Liver (tissue), 9 donors: ENCODE measurements around the gene FUT2. TPM values are rescaled to one million over a fixed set of nuclear protein-coding genes. Genes with fewer than 3 reads are reported as not detected.

ENCODE experiments used
- DNase-seq: peaks from one replicate; pipeline ENCODE4 v3.0.0-alpha.2; 2017; ENCODE audit warnings: low spot score
- H3K27ac ChIP-seq, 2 donors: one replicate each; pipeline ENCODE4 v1.7.0; 2013; ENCODE audit warnings: inconsistent platforms in 2 of 2, low read length in 2 of 2, control low read depth in 1 of 2, low read depth in 1 of 2, mild to moderate bottlenecking in 1 of 2
- H3K27me3 ChIP-seq, 4 donors: one replicate each; pipeline versions ENCODE4 v1.6.1 to v1.7.0; 2013; ENCODE audit warnings: low read length in 3 of 4, inconsistent platforms in 1 of 4, mild to moderate bottlenecking in 1 of 4, moderate library complexity in 1 of 4; ENCODE audit not compliant: control insufficient read depth in 4 of 4, insufficient read depth in 4 of 4
- H3K36me3 ChIP-seq, 4 donors: one replicate each; pipeline versions ENCODE4 v1.6.1 to v1.7.0; 2013; ENCODE audit warnings: low read length in 3 of 4, mild to moderate bottlenecking in 3 of 4, low read depth in 1 of 4, moderate library complexity in 1 of 4; ENCODE audit not compliant: control insufficient read depth in 4 of 4, insufficient read depth in 3 of 4
- H3K4me1 ChIP-seq, 4 donors: one replicate each; pipeline versions ENCODE4 v1.6.1 to v1.7.0; 2013; ENCODE audit warnings: low read length in 3 of 4, mild to moderate bottlenecking in 3 of 4, moderate library complexity in 1 of 4; ENCODE audit not compliant: control insufficient read depth in 4 of 4, insufficient read depth in 4 of 4
- H3K4me3 ChIP-seq, 3 donors: one replicate each; pipeline versions ENCODE4 v1.6.1 to v1.7.0; 2013; ENCODE audit warnings: low read length in 3 of 3, control low read depth in 1 of 3, low read depth in 1 of 3, mild to moderate bottlenecking in 1 of 3
- H3K9ac ChIP-seq, 2 donors: one replicate each; pipeline ENCODE4 v1.7.0; 2013; ENCODE audit warnings: low read length in 2 of 2, mild to moderate bottlenecking in 2 of 2, moderate library complexity in 2 of 2, control low read depth in 1 of 2, low read depth in 1 of 2
- H3K9me3 ChIP-seq, 4 donors: one replicate each; pipeline versions ENCODE4 v1.6.1 to v1.7.0; 2013; ENCODE audit warnings: low read length in 3 of 4; ENCODE audit not compliant: control insufficient read depth in 4 of 4
- CTCF ChIP-seq: fragments of 150-350 bp; IDR thresholded peaks from 2 replicates; pipeline ENCODE4 v1.5.1; 2017; ENCODE audit warnings: improper control_type of control experiment, low read depth, low read length; ENCODE audit not compliant: missing input control
- EGR1 ChIP-seq, 2 donors: IDR thresholded peaks; 2 replicates each; pipeline ENCODE4 v1.6.1; 2016 to 2018; ENCODE audit warnings: antibody characterized with exemption in 2 of 2, low read depth in 2 of 2
- FOXA1 ChIP-seq: IDR thresholded peaks from 2 replicates; pipeline ENCODE4 v1.6.1; 2016; ENCODE audit warnings: antibody characterized with exemption
- GABPA ChIP-seq, 2 donors: IDR thresholded peaks in 1 of 2; conservative IDR thresholded peaks in 1 of 2; 2 replicates each; pipeline ENCODE4 v1.6.1; 2016; ENCODE audit warnings: antibody characterized with exemption in 2 of 2, mild to moderate bottlenecking in 1 of 2, moderate library complexity in 1 of 2
- HNF4A ChIP-seq, 2 donors: conservative IDR thresholded peaks; 2 replicates each; pipeline ENCODE4 v1.6.1; 2016; ENCODE audit warnings: antibody characterized with exemption in 2 of 2, mild to moderate bottlenecking in 2 of 2
- HNF4G ChIP-seq: IDR thresholded peaks from 2 replicates; pipeline ENCODE4 v1.6.1; 2016; ENCODE audit warnings: antibody characterized with exemption
- JUND ChIP-seq, 2 donors: IDR thresholded peaks; 2 replicates each; pipeline ENCODE4 v1.6.1; 2016; ENCODE audit warnings: antibody characterized with exemption in 2 of 2
- MAX ChIP-seq: IDR thresholded peaks from 2 replicates; pipeline ENCODE4 v1.6.1; 2016; ENCODE audit warnings: antibody characterized with exemption
- NR2F2 ChIP-seq: IDR thresholded peaks from 2 replicates; pipeline ENCODE4 v1.6.1; 2016; ENCODE audit warnings: antibody characterized with exemption
- RAD21 ChIP-seq, 2 donors: IDR thresholded peaks; 2 replicates each; pipeline ENCODE4 v1.6.1; 2016; ENCODE audit warnings: antibody characterized with exemption in 2 of 2, mild to moderate bottlenecking in 2 of 2
- REST ChIP-seq: IDR thresholded peaks from 2 replicates; pipeline ENCODE4 v1.6.1; 2016; ENCODE audit warnings: antibody characterized with exemption, mild to moderate bottlenecking
- RXRA ChIP-seq, 2 donors: IDR thresholded peaks; 2 replicates each; pipeline ENCODE4 v1.6.1; 2017 to 2018; ENCODE audit warnings: antibody characterized with exemption in 2 of 2, mild to moderate bottlenecking in 1 of 2
- SP1 ChIP-seq: IDR thresholded peaks from 2 replicates; pipeline ENCODE4 v1.6.1; 2018; ENCODE audit warnings: antibody characterized with exemption, mild to moderate bottlenecking
- TAF1 ChIP-seq: conservative IDR thresholded peaks from 2 replicates; pipeline ENCODE4 v1.6.1; 2016; ENCODE audit warnings: antibody characterized with exemption, mild to moderate bottlenecking
- YY1 ChIP-seq: IDR thresholded peaks from 2 replicates; pipeline ENCODE4 v1.6.1; 2016; ENCODE audit warnings: antibody characterized with exemption, mild to moderate bottlenecking
- ZBTB33 ChIP-seq: IDR thresholded peaks from 2 replicates; pipeline ENCODE4 v1.6.1; 2016; ENCODE audit warnings: antibody characterized with exemption
- WGBS: extraction: QIAGEN DNeasy Blood & Tissue Kit; methylation state at CpG from one replicate; pipeline ENCODE4 v1.1.7; 2013; 5-methylcytosine and 5-hydroxymethylcytosine counted together
- polyA plus RNA-seq, 2 donors: library from polyadenylated mRNA; stranded (reverse) in 1 of 2; unstranded in 1 of 2; fragments of 200-250 nt in 1 of 2; fragments of >200 nt in 1 of 2; fragmentation: Nextera tagmentation in 1 of 2; extraction: Ambion mirVana in 1 of 2; gene quantifications; one replicate each; pipeline versions ENCODE4 v1.2.1 to v1.2.3, GENCODE V29; 2013 to 2015
- total RNA-seq, 2 donors: library from RNA; depleted of rRNA; stranded (reverse); fragments of >200 nt; gene quantifications; one replicate each; pipeline ENCODE4 v1.2.3, GENCODE V29; 2014
- donor health status: healthy.
- donor health status: healthy.
- donor health status: healthy.
- donor health status: healthy.
- donor health status: healthy.

The FUT2 gene
- total and polyA plus RNA-seq, 4 donors = 0.02 to 0.38 (median 0.05) TPM; not detected in 1

GRCh38 chr19:48708471-48708870 lies 12.7 kb downstream of the FUT2 start:
- DNase-seq = no peak
- 81% methylated on average over 11 of the region's 11 CpGs for WGBS
- H3K9me3 ChIP-seq = no peaks in the 10 kb centered on the region
- no peak overlapping the region for H3K27ac ChIP-seq
- no peaks in the 10 kb centered on the region for H3K27me3 ChIP-seq
- TF ChIP-seq RXRA (IDR thresholded peaks at IDR 0.05) (no peak), CTCF (no peak), TAF1 (no peak), NR2F2 (no peak), HNF4G (no peak), SP1 (no peak), HNF4A (conservative IDR thresholded peaks at IDR 0.05) (no peak), REST (no peak), RAD21 (IDR thresholded peaks at IDR 0.05) (no peak), ZBTB33 (no peak), GABPA (IDR thresholded peaks at IDR 0.05 in 1 of 2, conservative IDR thresholded peaks at IDR 0.05 in 1 of 2) (no peak), MAX (no peak), JUND (IDR thresholded peaks at IDR 0.05) (no peak), EGR1 (IDR thresholded peaks at IDR 0.05; ENCODE audit: low read depth in 2 of 2) (no peak)
- H3K36me3 ChIP-seq = no peaks in the 10 kb centered on the region
- peaks cover 0 to 9% (median 6%) of the 10 kb centered on the region in 4 donors for H3K4me1 ChIP-seq
- H3K4me3 ChIP-seq = no peak overlapping the region
- H3K9ac ChIP-seq = no peak overlapping the region

GRCh38 chr19:48711106-48711662 lies 15.4 kb downstream of the FUT2 start:
- Histone ChIP-seq H3K27ac (no peak overlapping the region), H3K9me3 (no peaks in the 10 kb centered on the region), H3K36me3 (no peaks in the 10 kb centered on the region), H3K27me3 (no peaks in the 10 kb centered on the region), H3K4me3 (no peak overlapping the region), H3K4me1 (peaks cover 0 to 24% (median 17%) of the 10 kb centered on the region in 4 donors), H3K9ac (no peak overlapping the region)
- DNase-seq = no peak
- WGBS = 95% methylated on average over 4 of the region's 4 CpGs
- TF ChIP-seq FOXA1 (no peak), RXRA (IDR thresholded peaks at IDR 0.05) (no peak), GABPA (IDR thresholded peaks at IDR 0.05 in 1 of 2, conservative IDR thresholded peaks at IDR 0.05 in 1 of 2) (no peak), YY1 (no peak), SP1 (no peak), TAF1 (no peak)
